ENCODE data around the gene S100A12. TPM values are rescaled to one million over a fixed set of nuclear protein-coding genes. Genes with fewer than 3 reads are reported as not detected.

S100A12 gene
- total and polyA plus RNA-seq, 9 of the 15 experiments (the other 6 are each of a cell fraction or from before 2014, with no cell fraction given) = not detected

GRCh38 chr1:153404768-153405167, 29.3 kb upstream of the S100A12 start (continued):
- TF ChIP-seq REST (IDR thresholded peaks at IDR 0.05; ENCODE audit: borderline replicate concordance) = peak; percentile 65; the same call in 1 of the 2 replicates
- TF ChIP-seq REST (CRISPR knock-in tag; IDR thresholded peaks at IDR 0.05; ENCODE audit: low read depth) = no peak
- no peak for TF ChIP-seq TARDBP (IDR thresholded peaks at IDR 0.05)
- TF ChIP-seq RB1 (IDR thresholded peaks at IDR 0.05; ENCODE audit: low read depth) = peak; percentile 74
- TF ChIP-seq, protein P1, sequence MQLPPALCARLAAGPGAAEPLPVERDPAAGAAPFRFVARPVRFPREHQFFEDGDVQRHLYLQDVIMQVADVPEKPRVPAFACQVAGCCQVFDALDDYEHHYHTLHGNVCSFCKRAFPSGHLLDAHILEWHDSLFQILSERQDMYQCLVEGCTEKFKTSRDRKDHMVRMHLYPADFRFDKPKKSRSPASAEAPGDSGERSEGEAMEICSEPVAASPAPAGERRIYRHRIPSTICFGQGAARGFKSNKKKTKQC (CRISPR knock-in tag; IDR thresholded peaks at IDR 0.05) = peak; percentile 95
- TF ChIP-seq, protein P2, sequence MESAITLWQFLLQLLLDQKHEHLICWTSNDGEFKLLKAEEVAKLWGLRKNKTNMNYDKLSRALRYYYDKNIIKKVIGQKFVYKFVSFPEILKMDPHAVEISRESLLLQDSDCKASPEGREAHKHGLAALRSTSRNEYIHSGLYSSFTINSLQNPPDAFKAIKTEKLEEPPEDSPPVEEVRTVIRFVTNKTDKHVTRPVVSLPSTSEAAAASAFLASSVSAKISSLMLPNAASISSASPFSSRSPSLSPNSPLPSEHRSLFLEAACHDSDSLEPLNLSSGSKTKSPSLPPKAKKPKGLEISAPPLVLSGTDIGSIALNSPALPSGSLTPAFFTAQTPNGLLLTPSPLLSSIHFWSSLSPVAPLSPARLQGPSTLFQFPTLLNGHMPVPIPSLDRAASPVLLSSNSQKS (CRISPR knock-in tag; IDR thresholded peaks at IDR 0.05) = no peak
- no peak for TF ChIP-seq PHTF2 (CRISPR knock-in tag; IDR thresholded peaks at IDR 0.05)
- no peak for TF ChIP-seq ZNF23 (CRISPR knock-in tag; IDR thresholded peaks at IDR 0.05)
- peak; percentile 52 for TF ChIP-seq CXXC5 (CRISPR knock-in tag; IDR thresholded peaks at IDR 0.05)
- no peak for TF ChIP-seq BDP1 (IDR thresholded peaks at IDR 0.05; ENCODE audit: insufficient read depth, insufficient read length)
- no peak for TF ChIP-seq TFAM (CRISPR knock-in tag; conservative IDR thresholded peaks at IDR 0.05)
- TF ChIP-seq MYC (IDR thresholded peaks at IDR 0.05; ENCODE audit: low read depth, low read length) = peak; percentile 79
- TF ChIP-seq MYC (CRISPR knock-in tag; IDR thresholded peaks at IDR 0.05; ENCODE audit: borderline replicate concordance, low read depth) = no peak
- no peak for TF ChIP-seq TRIM28 (IDR thresholded peaks at IDR 0.05)
- no peak for TF ChIP-seq OTX1 (CRISPR knock-in tag; IDR thresholded peaks at IDR 0.05)
- no peak for TF ChIP-seq IFI16 (CRISPR knock-in tag; IDR thresholded peaks at IDR 0.05)
- no peak for TF ChIP-seq C11orf30 (IDR thresholded peaks at IDR 0.05; ENCODE audit: low read depth)
- no peak for TF ChIP-seq CBFA2T2 (conservative IDR thresholded peaks at IDR 0.05)
- 0 out of 4 replicates have a peak, but pooled peaks of 1 of the 2 experiments have one; percentile 34 for TF ChIP-seq RCOR1 (IDR thresholded peaks at IDR 0.05; ENCODE audit: borderline replicate concordance in 1 of 2, low read depth in 2 of 2, low read length in 2 of 2)
- no peak for TF ChIP-seq ZNF740 (CRISPR knock-in tag; IDR thresholded peaks at IDR 0.05)
- no peak for TF ChIP-seq ZNF740 (tag; IDR thresholded peaks at IDR 0.05)
